ENCODE results near the gene C2CD4D.

Gene C2CD4D

DNA sequence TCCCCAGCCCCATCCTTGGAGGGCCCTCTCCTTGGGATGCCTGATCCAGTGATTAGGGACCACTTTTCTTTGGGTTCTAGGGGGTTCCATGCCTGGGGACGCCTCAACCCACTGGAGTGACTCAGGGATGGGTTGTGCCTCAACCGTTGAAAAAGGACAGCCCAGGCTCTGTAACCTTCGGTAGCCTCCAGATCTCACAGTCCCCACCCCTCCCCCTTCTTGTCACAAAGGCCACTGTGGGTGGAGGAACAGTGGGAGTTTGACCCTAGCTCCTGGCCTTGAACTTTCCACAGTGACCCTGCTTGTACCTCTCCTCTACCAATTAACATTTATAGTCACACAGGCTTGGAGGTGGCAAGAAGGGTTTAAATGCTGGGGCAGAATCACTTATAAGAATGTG is 5.4 kb downstream of the C2CD4D start:
- TF ChIP-seq, protein P1, sequence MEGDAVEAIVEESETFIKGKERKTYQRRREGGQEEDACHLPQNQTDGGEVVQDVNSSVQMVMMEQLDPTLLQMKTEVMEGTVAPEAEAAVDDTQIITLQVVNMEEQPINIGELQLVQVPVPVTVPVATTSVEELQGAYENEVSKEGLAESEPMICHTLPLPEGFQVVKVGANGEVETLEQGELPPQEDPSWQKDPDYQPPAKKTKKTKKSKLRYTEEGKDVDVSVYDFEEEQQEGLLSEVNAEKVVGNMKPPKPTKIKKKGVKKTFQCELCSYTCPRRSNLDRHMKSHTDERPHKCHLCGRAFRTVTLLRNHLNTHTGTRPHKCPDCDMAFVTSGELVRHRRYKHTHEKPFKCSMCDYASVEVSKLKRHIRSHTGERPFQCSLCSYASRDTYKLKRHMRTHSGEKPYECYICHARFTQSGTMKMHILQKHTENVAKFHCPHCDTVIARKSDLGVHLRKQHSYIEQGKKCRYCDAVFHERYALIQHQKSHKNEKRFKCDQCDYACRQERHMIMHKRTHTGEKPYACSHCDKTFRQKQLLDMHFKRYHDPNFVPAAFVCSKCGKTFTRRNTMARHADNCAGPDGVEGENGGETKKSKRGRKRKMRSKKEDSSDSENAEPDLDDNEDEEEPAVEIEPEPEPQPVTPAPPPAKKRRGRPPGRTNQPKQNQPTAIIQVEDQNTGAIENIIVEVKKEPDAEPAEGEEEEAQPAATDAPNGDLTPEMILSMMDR (conservative IDR thresholded peaks at IDR 0.05; ENCODE audit: control insufficient read depth, insufficient read depth, low read depth, low read length) = no peak
- no peak for DNase-seq (ENCODE audit: low read depth)
- H3K4me3 ChIP-seq (ENCODE audit: control insufficient read depth, low read depth, low read length) = no peak overlapping the region

- no peak overlapping the region for H3K4me3 ChIP-seq (ENCODE audit: control insufficient read depth, low read depth, low read length)
- TF ChIP-seq, protein P1 (conservative IDR thresholded peaks at IDR 0.05; ENCODE audit: control insufficient read depth, insufficient read depth, low read depth, low read length) = no peak
- no peak for DNase-seq (ENCODE audit: low read depth)
Measured at GRCh38 chr1:151833172-151833900, 6.3 kb downstream of the C2CD4D start.

DNA sequence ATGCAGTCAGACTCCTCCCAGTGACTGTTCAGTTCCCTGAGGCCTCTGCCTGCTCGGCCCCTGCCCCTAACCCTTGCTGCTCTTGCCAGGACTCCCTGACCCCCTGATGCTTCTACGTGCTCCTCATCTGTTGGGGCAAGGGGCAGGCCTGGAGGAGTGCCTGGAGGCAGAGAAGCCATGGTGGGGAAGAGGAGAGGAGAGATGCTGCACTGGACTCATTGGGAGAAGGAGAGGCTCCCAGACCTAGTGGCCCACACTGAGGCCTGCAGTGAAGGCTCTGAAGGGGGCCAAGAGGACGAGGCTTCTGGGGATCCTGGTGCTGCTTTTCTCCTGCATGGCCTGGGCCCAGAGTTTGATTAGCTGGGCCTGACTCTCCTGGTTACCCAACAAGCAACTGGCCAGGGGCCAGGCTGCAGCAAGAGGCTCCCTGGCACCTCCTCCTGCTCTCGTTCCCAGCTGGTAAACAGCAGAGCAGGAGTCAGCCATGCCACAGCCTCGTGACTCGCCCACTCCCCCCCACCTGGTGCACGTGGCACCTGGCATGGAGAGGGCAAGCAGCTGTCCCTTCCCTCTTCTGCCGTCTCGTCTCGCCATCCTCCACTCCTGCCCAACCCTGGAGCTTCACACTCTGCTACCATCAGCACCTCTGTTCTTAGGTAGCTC is 7.2 kb downstream of the C2CD4D start:
- TF ChIP-seq, protein P1 (conservative IDR thresholded peaks at IDR 0.05; ENCODE audit: control insufficient read depth, insufficient read depth, low read depth, low read length) = no peak
- peak; percentile 45 for DNase-seq (ENCODE audit: low read depth)
- no peak overlapping the region for H3K4me3 ChIP-seq (ENCODE audit: control insufficient read depth, low read depth, low read length)

DNA sequence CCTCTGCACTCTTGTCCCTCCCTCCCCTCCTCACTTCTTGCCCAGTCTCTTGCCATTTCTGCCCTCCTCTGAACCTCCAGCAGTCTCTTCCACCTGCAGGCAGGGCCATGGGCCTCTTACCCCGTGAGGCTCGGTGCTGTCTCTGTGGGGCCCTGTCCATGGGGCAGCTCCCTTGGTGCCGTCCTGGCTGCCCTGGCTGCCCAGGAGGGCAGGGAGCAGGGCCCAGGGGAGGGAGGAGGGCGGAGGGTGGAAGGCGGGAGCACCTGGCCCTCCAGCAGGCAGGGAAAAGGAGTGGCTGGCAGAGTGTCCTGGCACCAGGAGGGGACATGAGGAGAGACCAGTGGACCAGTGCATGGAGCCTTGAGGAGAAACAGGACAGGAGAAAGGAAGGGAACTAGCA is 8.0 kb downstream of the C2CD4D start, which contains the start of gene RORC:
Gene RORC, minus strand, starts transcription at position 198 of the 400 bp plus-strand sequence. Its CDS starts 38 bp downstream, at position 160.
- TF ChIP-seq, protein P1 (conservative IDR thresholded peaks at IDR 0.05; ENCODE audit: control insufficient read depth, insufficient read depth, low read depth, low read length) = no peak
- H3K4me3 ChIP-seq (ENCODE audit: control insufficient read depth, low read depth, low read length) = no peak within 1 kb of the TSS

DNA sequence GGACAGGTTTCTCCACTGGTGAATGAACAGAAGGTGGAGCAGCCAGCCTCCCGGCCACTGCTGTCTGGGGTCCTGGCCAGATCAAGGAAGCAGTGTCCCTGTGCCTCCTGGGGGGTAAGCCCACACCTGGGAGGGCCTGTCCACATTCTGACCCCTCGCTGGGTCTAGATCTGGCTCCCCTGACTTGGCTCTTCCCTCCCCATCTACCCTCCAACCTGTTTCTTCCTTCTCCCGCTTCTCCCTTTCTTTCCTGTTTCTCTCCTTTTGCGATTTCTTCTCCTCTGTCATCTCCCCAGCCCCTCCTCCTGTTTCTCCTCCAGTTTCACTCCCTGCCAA is 8.4 kb downstream of the C2CD4D start:
- no peak overlapping the region for H3K4me3 ChIP-seq (ENCODE audit: control insufficient read depth, low read depth, low read length)
- no peak for DNase-seq (ENCODE audit: low read depth)
- TF ChIP-seq, protein P1 (conservative IDR thresholded peaks at IDR 0.05; ENCODE audit: control insufficient read depth, insufficient read depth, low read depth, low read length) = no peak

More for the DNA sequence above, 8.0 kb downstream of the C2CD4D start, which contains the start of gene RORC:
- DNase-seq (ENCODE audit: low read depth) = no peak

- DNase-seq (ENCODE audit: low read depth) = no peak
- TF ChIP-seq, protein P1 (conservative IDR thresholded peaks at IDR 0.05; ENCODE audit: control insufficient read depth, insufficient read depth, low read depth, low read length) = no peak
- H3K4me3 ChIP-seq (ENCODE audit: control insufficient read depth, low read depth, low read length) = no peak overlapping the region
Measured at GRCh38 chr1:151830055-151830454, 9.6 kb downstream of the C2CD4D start.

Measured in fibroblast of mammary gland (primary cell).